Esophagus squamous epithelium (tissue), 5 donors: ENCODE measurements around the gene INHA. TPM values are rescaled to one million over a fixed set of nuclear protein-coding genes. Genes with fewer than 3 reads are reported as not detected.
A peak's percentile ranks its signal among the peaks of the same experiment; 100 is the strongest.

Source experiments
- DNase-seq: peaks from one replicate; lab custom pipeline; 2025; lab: John Stamatoyannopoulos, UW
- H3K27ac ChIP-seq, 4 donors: fragments of 200-600 bp; sonication (generic); one replicate each; pipeline ENCODE4 v1.5.1; 2016 to 2019; ENCODE audit warnings: mild to moderate bottlenecking in 1 of 4
- H3K27me3 ChIP-seq, 4 donors: fragments of 200-600 bp; sonication (generic); 1 replicate in 3 of 4; 2 replicates in 1 of 4; pipeline versions ENCODE4 v1.5.1 to v1.6.0; 2017 to 2021; ENCODE audit warnings: antibody characterized with exemption in 1 of 4
- H3K36me3 ChIP-seq, 3 donors: fragments of 200-600 bp; sonication (generic); one replicate each; pipeline ENCODE4 v1.5.1; 2016 to 2019
- H3K4me1 ChIP-seq, 3 donors: fragments of 200-600 bp; sonication (generic); one replicate each; pipeline ENCODE4 v1.5.1; 2017 to 2019
- H3K4me3 ChIP-seq, 4 donors: fragments of 200-600 bp; sonication (generic); 1 replicate in 3 of 4; 2 replicates in 1 of 4; pipeline ENCODE4 v1.5.1; 2016 to 2019; ENCODE audit warnings: mild to moderate bottlenecking in 2 of 4, moderate library complexity in 1 of 4
- H3K9me3 ChIP-seq, 3 donors: fragments of 200-600 bp; sonication (generic); one replicate each; pipeline ENCODE4 v1.5.1; 2016 to 2019
- POLR2A ChIP-seq, 4 donors: fragments of 450-650 bp; IDR thresholded peaks; one replicate each; pipeline ENCODE4 v1.6.1; 2017; ENCODE audit warnings: antibody characterized with exemption in 4 of 4, mild to moderate bottlenecking in 4 of 4, moderate library complexity in 3 of 4
- WGBS, 2 donors: methylation state at CpG; one replicate each; pipeline ENCODE4 v1.1.5; 2018; 5-methylcytosine and 5-hydroxymethylcytosine counted together
- intact Hi-C: fragments of 100-400 bp; cut with DNase I; formaldehyde crosslinking; loops from one replicate; pipeline ENCODE4 v1.15.0; 2022
- total RNA-seq, 4 donors: library from RNA; depleted of rRNA; stranded (reverse); fragments of >200 nt; gene quantifications; one replicate each; pipeline ENCODE4 v1.1.0, GENCODE V29; 2016
- TF ChIP-seq, protein P1 (sequence below), 6 experiments: fragments of 450-650 bp in 4 of 6; fragments of 200-600 bp in 2 of 6; sonication (generic) in 2 of 6; IDR thresholded peaks; one replicate each; pipeline ENCODE4 v1.5.1; 2016 to 2019; ENCODE audit warnings: antibody characterized with exemption in 6 of 6, mild to moderate bottlenecking in 4 of 6, moderate library complexity in 4 of 6
- donor health status: DM: yes; HTN: yes; CAD: no.

Gene INHA
- total RNA-seq, 4 donors from 2014 or later: not detected

DNA sequence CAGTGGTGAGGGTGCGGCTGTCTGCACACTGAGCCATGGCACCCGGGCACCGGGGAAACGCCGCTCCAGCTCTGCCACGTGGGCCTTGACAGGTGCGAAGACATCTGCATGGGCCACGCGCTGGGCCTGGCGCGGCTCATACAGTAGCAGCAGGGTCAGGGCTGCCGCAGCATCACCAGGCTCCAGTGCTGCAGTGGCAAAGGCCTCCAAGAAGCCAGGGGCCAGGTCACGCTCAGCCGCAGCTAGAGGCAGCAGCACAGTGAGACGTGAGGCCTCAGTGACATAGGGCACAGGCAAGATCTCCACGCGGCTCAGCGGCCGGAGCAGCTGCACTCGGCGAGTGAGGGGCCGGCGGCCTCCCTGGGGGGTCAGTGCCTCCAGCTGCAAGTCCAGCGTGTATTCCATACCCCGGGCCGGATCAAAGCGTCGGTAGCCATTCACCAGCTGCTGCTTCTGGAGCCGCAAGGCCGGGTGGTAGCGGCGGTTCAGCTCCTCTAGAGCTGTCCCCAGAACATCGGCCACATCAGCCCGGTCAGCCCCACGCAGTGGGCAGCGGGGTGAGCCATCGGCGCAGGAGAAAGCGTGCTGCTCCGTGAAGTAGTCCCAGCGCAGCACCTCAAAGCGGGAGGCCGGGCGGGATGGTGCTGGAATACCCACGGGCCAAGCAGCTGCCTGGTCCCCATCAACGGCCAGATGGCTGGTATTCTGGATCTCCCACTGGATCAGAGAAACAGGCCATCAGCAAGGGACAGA is 32.0 kb upstream of the INHA start:
- H3K4me1 ChIP-seq: peaks cover 19 to 53% (median 26%) of the 10 kb centered on the region in 3 donors

DNA sequence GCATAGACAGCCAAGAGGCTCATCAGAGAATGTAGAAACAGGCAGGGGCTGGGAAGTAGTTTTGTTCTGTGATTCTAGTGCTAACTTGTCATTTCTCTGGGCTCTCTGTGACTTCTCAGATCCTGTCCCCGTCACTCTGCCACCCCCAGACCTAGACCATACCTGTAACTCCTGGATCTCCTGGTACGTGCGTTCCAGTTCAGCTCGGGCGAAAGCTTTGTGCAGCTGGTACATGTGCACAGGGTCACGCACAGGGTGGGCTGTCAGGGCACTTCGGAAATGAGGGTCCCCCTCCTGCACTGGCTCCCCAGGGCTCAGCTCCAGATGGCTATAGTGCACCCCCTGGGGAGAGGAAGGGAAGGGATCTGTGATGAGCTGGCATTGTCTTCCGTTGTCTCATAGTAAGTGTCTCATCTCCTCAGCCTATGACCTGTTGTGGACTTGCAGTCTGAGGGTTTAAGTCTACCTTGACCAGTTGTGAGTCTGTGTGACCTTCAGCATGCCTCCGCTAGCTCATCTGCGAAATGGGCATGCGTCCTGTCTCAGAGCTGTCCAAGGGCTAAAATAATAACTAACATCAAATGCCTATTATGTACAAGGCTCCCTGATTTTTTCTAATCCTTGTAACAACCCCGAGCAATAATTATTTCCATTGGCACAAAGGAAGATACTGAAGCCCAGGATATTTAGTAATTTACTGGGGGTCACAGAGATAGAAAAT is 31.2 kb upstream of the INHA start:
- Histone ChIP-seq H3K9me3 (no peaks in the 10 kb centered on the region), H3K27ac (peak overlapping the region in 1 of 4 donors; percentile 51), H3K4me1 (peaks cover 19 to 53% (median 26%) of the 10 kb centered on the region in 3 donors), H3K36me3 (peaks cover 5 to 33% (median 12%) of the 10 kb centered on the region in 3 donors), H3K27me3 (peaks cover 0 to 55% (median 0%) of the 10 kb centered on the region in 4 donors), H3K4me3 (no peak overlapping the region)
- WGBS, 2 donors: 86 to 90% methylated on average over 6 to 9 of the region's 12 CpGs
- TF ChIP-seq, protein P1, sequence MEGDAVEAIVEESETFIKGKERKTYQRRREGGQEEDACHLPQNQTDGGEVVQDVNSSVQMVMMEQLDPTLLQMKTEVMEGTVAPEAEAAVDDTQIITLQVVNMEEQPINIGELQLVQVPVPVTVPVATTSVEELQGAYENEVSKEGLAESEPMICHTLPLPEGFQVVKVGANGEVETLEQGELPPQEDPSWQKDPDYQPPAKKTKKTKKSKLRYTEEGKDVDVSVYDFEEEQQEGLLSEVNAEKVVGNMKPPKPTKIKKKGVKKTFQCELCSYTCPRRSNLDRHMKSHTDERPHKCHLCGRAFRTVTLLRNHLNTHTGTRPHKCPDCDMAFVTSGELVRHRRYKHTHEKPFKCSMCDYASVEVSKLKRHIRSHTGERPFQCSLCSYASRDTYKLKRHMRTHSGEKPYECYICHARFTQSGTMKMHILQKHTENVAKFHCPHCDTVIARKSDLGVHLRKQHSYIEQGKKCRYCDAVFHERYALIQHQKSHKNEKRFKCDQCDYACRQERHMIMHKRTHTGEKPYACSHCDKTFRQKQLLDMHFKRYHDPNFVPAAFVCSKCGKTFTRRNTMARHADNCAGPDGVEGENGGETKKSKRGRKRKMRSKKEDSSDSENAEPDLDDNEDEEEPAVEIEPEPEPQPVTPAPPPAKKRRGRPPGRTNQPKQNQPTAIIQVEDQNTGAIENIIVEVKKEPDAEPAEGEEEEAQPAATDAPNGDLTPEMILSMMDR (IDR thresholded peaks at IDR 0.05): no peak
- TF ChIP-seq POLR2A (IDR thresholded peaks at IDR 0.05): no peak
- intact Hi-C loops: no loop called here
- DNase-seq: no peak

More for the DNA sequence above, 32.0 kb upstream of the INHA start:
- Histone ChIP-seq H3K4me3 (no peak overlapping the region), H3K27me3 (peaks cover 0 to 48% (median 0%) of the 10 kb centered on the region in 4 donors), H3K9me3 (no peaks in the 10 kb centered on the region), H3K36me3 (peaks cover 5 to 33% (median 12%) of the 10 kb centered on the region in 3 donors), H3K27ac (no peak overlapping the region)
- no peak for DNase-seq
- 82 to 91% methylated on average over 3 to 10 of the region's 46 CpGs for WGBS, 2 donors
- intact Hi-C loops: loop anchor here (5.0 kb wide), 1 partner anchor 102 kb away; no protein-coding TSS in a partner anchor
- no peak for TF ChIP-seq POLR2A (IDR thresholded peaks at IDR 0.05)
- TF ChIP-seq, protein P1 (IDR thresholded peaks at IDR 0.05): no peak

DNA sequence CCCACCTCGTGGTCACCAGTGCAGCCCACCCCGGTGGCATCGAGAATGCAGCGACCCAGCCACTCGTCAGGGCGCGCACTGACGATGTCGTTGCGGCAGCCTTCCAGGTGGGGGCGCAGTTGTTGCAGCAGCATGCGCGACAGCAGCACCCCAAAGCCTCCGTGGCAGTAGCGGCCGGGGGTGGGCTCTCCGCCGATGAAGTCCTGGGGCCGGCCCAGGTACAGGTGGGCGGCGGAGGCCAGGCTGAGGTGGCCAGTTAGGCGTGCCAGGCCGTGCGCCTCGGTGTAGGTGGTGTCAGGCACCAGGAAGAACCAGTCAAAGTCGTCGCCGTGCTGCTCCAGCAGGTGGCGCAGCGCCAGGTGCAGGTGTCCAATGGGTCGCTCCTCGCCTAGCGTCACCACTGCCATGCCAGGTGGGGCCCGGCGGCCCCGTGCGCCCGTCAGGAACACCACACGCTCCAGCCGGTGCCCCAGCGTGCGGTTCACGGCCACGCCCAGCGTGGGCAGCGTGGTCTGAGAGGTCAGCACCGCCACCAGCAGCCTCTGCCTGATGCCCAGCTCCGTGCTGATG is 30.4 kb upstream of the INHA start:
- intact Hi-C loops: no loop called here
- DNase-seq: no peak
- H3K4me3 ChIP-seq: peak overlapping the region; percentile 26 to 83 (median 43)

DNA sequence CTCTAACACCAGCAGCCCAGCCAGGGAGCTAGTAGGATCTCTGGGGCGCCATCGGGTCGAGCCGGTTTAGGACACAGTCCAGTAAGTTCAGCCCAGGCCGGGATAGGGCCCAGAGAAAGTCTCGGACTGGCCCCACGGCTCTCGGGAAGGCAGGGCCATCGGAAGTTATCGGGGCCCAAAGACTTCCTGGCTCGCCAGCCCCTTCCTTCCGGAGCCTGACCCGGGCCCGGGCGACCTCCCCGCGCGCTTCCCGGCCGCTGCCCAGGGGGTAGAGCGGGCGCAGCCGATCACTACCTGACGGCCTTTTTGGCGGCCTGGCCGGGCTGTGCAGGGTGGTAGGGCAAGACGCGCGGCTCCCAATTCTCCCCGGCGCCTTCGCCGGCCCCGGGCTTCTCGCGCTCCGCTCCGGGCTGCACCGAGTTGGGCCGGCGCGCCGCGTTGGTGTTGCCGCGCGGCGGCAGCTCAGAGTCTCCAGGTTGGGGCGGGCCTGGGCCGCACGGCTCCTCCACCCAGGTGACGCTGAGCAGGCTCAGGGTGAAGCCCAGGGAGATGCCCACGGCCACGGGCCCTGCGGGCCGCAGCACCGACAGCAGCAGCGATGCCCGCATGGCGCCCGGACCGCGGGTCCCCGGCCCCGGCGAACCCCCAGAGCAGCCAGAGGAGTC is 29.0 kb upstream of the INHA start:
- H3K9me3 ChIP-seq: no peaks in the 10 kb centered on the region
- H3K4me3 ChIP-seq: peak overlapping the region; percentile 58 to 94 (median 84)
- no peak for TF ChIP-seq POLR2A (IDR thresholded peaks at IDR 0.05)
- TF ChIP-seq, protein P1 (IDR thresholded peaks at IDR 0.05): peak in 2 of 6 experiments; percentile 7 to 10
- peak overlapping the region; percentile 93 to 98 (median 95) for H3K27ac ChIP-seq
- H3K4me1 ChIP-seq: peaks cover 19 to 47% (median 26%) of the 10 kb centered on the region in 3 donors
- H3K27me3 ChIP-seq: peaks cover 0 to 50% (median 0%) of the 10 kb centered on the region in 4 donors
- intact Hi-C loops: no loop called here
- peaks cover 5 to 33% (median 12%) of the 10 kb centered on the region in 3 donors for H3K36me3 ChIP-seq
- WGBS, 2 donors: 0 to 1% methylated on average over 4 to 16 of the region's 66 CpGs
- DNase-seq: no peak

More for the DNA sequence above, 30.4 kb upstream of the INHA start:
- Histone ChIP-seq H3K9me3 (no peaks in the 10 kb centered on the region), H3K27ac (peak overlapping the region; percentile 38 to 98 (median 73)), H3K4me1 (peaks cover 19 to 53% (median 26%) of the 10 kb centered on the region in 3 donors), H3K27me3 (peaks cover 0 to 53% (median 0%) of the 10 kb centered on the region in 4 donors), H3K36me3 (peaks cover 5 to 33% (median 12%) of the 10 kb centered on the region in 3 donors)
- peak in 1 of 4 donors; percentile 15 for TF ChIP-seq POLR2A (IDR thresholded peaks at IDR 0.05)
- TF ChIP-seq, protein P1 (IDR thresholded peaks at IDR 0.05): peak; percentile 85 to 97 (median 94)
- 0 to 8% methylated on average over 2 to 8 of the region's 48 CpGs for WGBS, 2 donors
